NCI-H146 treated with DMSO at 0.1 percent for 48 hours (cell line): ENCODE measurements around the gene TNXB.
"Not testable (repeated sequence)": the region's sequence is repeated elsewhere in the genome, so short reads cannot be mapped to it uniquely, and the experiment has no call there.

ENCODE experiments used
- DNase-seq: peaks from one replicate; lab custom pipeline; 2025; ENCODE audit not compliant: unreplicated experiment; lab: John Stamatoyannopoulos, UW

Gene TNXB

GRCh38 chr6:32113386-32114352 lies 4.5 kb upstream of the TNXB start:
- no peak for DNase-seq

GRCh38 chr6:32112431-32112980 lies 3.4 kb upstream of the TNXB start:
- DNase-seq, result no peak

- DNase-seq, result no peak
Measured at GRCh38 chr6:32111424-32112066, 2.4 kb upstream of the TNXB start.

GRCh38 chr6:32110632-32111031 lies 1.5 kb upstream of the TNXB start:
- DNase-seq, result no peak

GRCh38 chr6:32109765-32110160 lies 625 bp upstream of the TNXB start:
- no peak for DNase-seq

- DNase-seq, result no peak
Measured at GRCh38 chr6:32108727-32109113, 418 bp downstream of the TNXB start.

- DNase-seq, result no peak
Measured at GRCh38 chr6:32108094-32108627, 977 bp downstream of the TNXB start.

- DNase-seq, result no peak
Measured at GRCh38 chr6:32107406-32107805, 1.7 kb downstream of the TNXB start.

- DNase-seq, result no peak
Measured at GRCh38 chr6:32105433-32105832, 3.7 kb downstream of the TNXB start.

GRCh38 chr6:32102255-32102654 lies 6.9 kb downstream of the TNXB start:
- DNase-seq, result no peak

- not testable (repeated sequence) for DNase-seq
Measured at GRCh38 chr6:32100251-32100650, 8.9 kb downstream of the TNXB start.

GRCh38 chr6:32097364-32097763 lies 11.8 kb downstream of the TNXB start:
- DNase-seq, result no peak

GRCh38 chr6:32096394-32097258 lies 12.5 kb downstream of the TNXB start:
- no peak for DNase-seq

GRCh38 chr6:32096087-32096393 lies 13.1 kb downstream of the TNXB start:
- DNase-seq, result no peak

GRCh38 chr6:32095338-32096086 lies 13.6 kb downstream of the TNXB start:
- DNase-seq, result no peak

GRCh38 chr6:32092760-32093497 lies 16.2 kb downstream of the TNXB start:
- no peak for DNase-seq

- DNase-seq, result no peak
Measured at GRCh38 chr6:32089082-32089828, 19.9 kb downstream of the TNXB start.

GRCh38 chr6:32088487-32089049 lies 20.6 kb downstream of the TNXB start:
- DNase-seq, result no peak
